ENCODE measurements around the gene BTBD7. TPM values are rescaled to one million over a fixed set of nuclear protein-coding genes. Genes with fewer than 3 reads are reported as not detected.

BTBD7 gene
- polyA plus RNA-seq, 1 donor (not counting 4 experiments of a cell fraction or from before 2014, with no cell fraction given): 25.1 TPM

DNA sequence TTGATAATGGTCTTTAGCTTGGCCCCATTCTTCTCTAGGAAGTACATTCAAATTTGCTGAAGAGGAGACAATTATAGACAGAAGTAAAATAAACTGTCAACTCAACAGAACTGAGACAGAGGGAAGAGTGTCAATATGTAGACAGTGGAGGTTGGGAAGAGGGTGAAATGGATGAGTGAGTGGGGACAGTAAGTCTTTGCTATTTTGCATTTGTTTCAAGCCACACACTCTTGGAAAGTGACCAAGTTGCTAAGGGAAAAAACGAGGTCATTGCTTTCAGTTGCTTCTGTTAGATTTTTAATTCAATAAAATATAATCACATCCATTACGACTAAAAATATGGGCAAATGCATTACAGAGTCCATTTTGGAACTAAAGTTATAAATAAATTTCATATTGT is 47.8 kb downstream of the BTBD7 start:
- no peaks in the 10 kb centered on the region for H3K9me1 ChIP-seq (ENCODE audit: control insufficient read depth, extremely low read depth, insufficient read depth, low read length)
- no peak overlapping the region for H3K9ac ChIP-seq (ENCODE audit: control insufficient read depth, extremely low read depth, insufficient read depth, low read length)
- peaks cover 5 to 9% of the 10 kb centered on the region in 2 experiments for H3K36me3 ChIP-seq (ENCODE audit: control insufficient read depth in 2 of 2, extremely low read depth in 1 of 2, insufficient read depth in 2 of 2, low read length in 2 of 2)
- no peak for DNase-seq (ENCODE audit: low read depth, low spot score)
- no peaks in the 10 kb centered on the region for H4K20me1 ChIP-seq (ENCODE audit: control insufficient read depth, extremely low read depth, insufficient read depth, low read length)
- no peaks in the 10 kb centered on the region for H3K9me3 ChIP-seq (ENCODE audit: control insufficient read depth, low read depth, low read length)
- no peak overlapping the region for H3K27ac ChIP-seq (ENCODE audit: control insufficient read depth, insufficient read depth, low read length)
- H2AFZ ChIP-seq (ENCODE audit: control insufficient read depth, low read length): no peak overlapping the region
- TF ChIP-seq, protein P1, sequence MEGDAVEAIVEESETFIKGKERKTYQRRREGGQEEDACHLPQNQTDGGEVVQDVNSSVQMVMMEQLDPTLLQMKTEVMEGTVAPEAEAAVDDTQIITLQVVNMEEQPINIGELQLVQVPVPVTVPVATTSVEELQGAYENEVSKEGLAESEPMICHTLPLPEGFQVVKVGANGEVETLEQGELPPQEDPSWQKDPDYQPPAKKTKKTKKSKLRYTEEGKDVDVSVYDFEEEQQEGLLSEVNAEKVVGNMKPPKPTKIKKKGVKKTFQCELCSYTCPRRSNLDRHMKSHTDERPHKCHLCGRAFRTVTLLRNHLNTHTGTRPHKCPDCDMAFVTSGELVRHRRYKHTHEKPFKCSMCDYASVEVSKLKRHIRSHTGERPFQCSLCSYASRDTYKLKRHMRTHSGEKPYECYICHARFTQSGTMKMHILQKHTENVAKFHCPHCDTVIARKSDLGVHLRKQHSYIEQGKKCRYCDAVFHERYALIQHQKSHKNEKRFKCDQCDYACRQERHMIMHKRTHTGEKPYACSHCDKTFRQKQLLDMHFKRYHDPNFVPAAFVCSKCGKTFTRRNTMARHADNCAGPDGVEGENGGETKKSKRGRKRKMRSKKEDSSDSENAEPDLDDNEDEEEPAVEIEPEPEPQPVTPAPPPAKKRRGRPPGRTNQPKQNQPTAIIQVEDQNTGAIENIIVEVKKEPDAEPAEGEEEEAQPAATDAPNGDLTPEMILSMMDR (optimal IDR thresholded peaks at IDR 0.05 in 1 of 3, IDR thresholded peaks at IDR 0.05 in 1 of 3, conservative IDR thresholded peaks at IDR 0.05 in 1 of 3; ENCODE audit: extremely low read depth in 1 of 3, insufficient read depth in 2 of 3, low read length in 3 of 3): no peak
- no peak overlapping the region for H3K4me3 ChIP-seq (ENCODE audit: control insufficient read depth in 2 of 3, extremely low read depth in 1 of 3, insufficient read depth in 2 of 3, low read depth in 1 of 3, low read length in 3 of 3)
- no peak overlapping the region for H3K4me2 ChIP-seq (ENCODE audit: control insufficient read depth, extremely low read depth, insufficient read depth, low read depth, low read length)
- H3K79me2 ChIP-seq (ENCODE audit: control insufficient read depth, insufficient read depth, low read length): peaks cover 24% of the 10 kb centered on the region
- no peaks in the 10 kb centered on the region for H3K4me1 ChIP-seq (ENCODE audit: control insufficient read depth, extremely low read depth, insufficient read depth, low read length)
- dilution Hi-C loops (cut with MboI; ENCODE audit: extremely low pct_ligation_motif_present, low sequenced_read_pairs): no loop called here
- FAIRE-seq: no peak
- no peaks in the 10 kb centered on the region for H3K27me3 ChIP-seq (ENCODE audit: control insufficient read depth, extremely low read depth, insufficient read depth, low read length)

DNA sequence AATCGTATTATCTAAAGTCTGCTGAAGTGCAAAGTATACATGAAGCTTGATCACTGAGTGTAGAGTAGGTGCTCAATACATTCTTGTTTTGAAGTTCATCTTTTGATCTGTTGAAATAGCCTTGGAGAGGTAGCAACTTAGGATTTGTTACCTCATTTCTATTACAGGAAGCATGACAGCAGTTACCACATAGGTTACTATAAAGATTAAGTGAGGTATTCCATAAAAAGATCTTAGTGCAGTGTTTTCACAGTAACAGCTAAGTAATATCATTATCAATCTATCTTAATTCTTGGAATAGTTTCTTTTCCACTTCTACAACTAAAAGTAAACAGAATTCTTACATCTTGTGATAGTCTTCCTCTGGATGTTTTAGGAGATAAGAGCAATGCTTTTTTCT is 50.9 kb downstream of the BTBD7 start:
- peaks cover 0 to 2% of the 10 kb centered on the region in 2 experiments for H3K36me3 ChIP-seq (ENCODE audit: control insufficient read depth in 2 of 2, extremely low read depth in 1 of 2, insufficient read depth in 2 of 2, low read length in 2 of 2)
- H3K9me3 ChIP-seq (ENCODE audit: control insufficient read depth, low read depth, low read length): no peaks in the 10 kb centered on the region
- DNase-seq (ENCODE audit: low read depth, low spot score) (no peak), FAIRE-seq (no peak)
- H2AFZ ChIP-seq (ENCODE audit: control insufficient read depth, low read length): no peak overlapping the region
- no peaks in the 10 kb centered on the region for H4K20me1 ChIP-seq (ENCODE audit: control insufficient read depth, extremely low read depth, insufficient read depth, low read length)
- no peak overlapping the region for H3K4me3 ChIP-seq (ENCODE audit: control insufficient read depth in 2 of 3, extremely low read depth in 1 of 3, insufficient read depth in 2 of 3, low read depth in 1 of 3, low read length in 3 of 3)
- peaks cover 22% of the 10 kb centered on the region for H3K79me2 ChIP-seq (ENCODE audit: control insufficient read depth, insufficient read depth, low read length)
- dilution Hi-C loops (cut with MboI; ENCODE audit: extremely low pct_ligation_motif_present, low sequenced_read_pairs): no loop called here
- H3K4me1 ChIP-seq (ENCODE audit: control insufficient read depth, extremely low read depth, insufficient read depth, low read length): no peaks in the 10 kb centered on the region
- H3K27ac ChIP-seq (ENCODE audit: control insufficient read depth, insufficient read depth, low read length): no peak overlapping the region
- H3K9me1 ChIP-seq (ENCODE audit: control insufficient read depth, extremely low read depth, insufficient read depth, low read length): no peaks in the 10 kb centered on the region
- TF ChIP-seq EZH2 (IDR thresholded peaks at IDR 0.05; ENCODE audit: low read length): no peak
- TF ChIP-seq, protein P1 (optimal IDR thresholded peaks at IDR 0.05 in 1 of 3, IDR thresholded peaks at IDR 0.05 in 1 of 3, conservative IDR thresholded peaks at IDR 0.05 in 1 of 3; ENCODE audit: extremely low read depth in 1 of 3, insufficient read depth in 2 of 3, low read length in 3 of 3): no peak
- no peak overlapping the region for H3K4me2 ChIP-seq (ENCODE audit: control insufficient read depth, extremely low read depth, insufficient read depth, low read depth, low read length)
- no peak overlapping the region for H3K9ac ChIP-seq (ENCODE audit: control insufficient read depth, extremely low read depth, insufficient read depth, low read length)
- H3K27me3 ChIP-seq (ENCODE audit: control insufficient read depth, extremely low read depth, insufficient read depth, low read length): no peaks in the 10 kb centered on the region
